ENCODE data around the gene MED12L. TPM values are rescaled to one million over a fixed set of nuclear protein-coding genes. Genes with fewer than 3 reads are reported as not detected.

The MED12L gene
- total and polyA plus RNA-seq, 9 of the 15 experiments (the other 6 are each of a cell fraction or from before 2014, with no cell fraction given): not detected

DNA sequence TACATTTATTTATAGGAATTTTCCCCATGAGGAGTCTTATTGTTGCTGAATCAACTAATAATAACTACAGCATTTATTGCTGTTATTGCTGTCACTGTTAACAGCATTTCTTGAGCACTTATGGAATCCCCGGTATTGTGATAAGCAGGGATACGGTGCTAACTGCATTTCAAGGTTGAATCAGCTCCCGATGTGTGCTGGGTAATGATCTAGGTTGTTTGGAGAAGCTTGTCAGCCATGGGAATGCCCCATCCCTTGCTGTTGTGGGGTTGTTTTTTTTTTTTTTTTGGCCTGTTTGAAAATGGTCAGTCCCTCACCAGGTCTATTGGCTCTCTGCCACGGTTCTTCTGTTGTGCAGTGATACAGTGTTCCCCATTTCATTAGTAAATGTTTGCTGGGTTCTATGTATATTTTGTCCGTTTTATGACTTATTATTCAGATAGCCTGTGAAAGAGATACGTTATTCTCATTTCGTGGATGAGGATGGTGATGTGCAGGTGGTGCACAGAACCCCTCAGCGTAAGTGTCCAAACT lies 48.5 kb downstream of the MED12L start:
- in situ Hi-C loops (cut with MboI) (loop anchor here (25.0 kb wide), 1 partner anchor 622 kb away; no protein-coding TSS in a partner anchor), intact Hi-C loops (cut with micrococcal nuclease) (no loop called here)
- ChIA-PET POLR2A (interaction anchor here (0.7 kb wide), 1 partner anchor 853 kb away, joined by 3 read pairs; no protein-coding TSS in a partner anchor), CTCF (ENCODE audit: low intra/inter-chr PET ratio) (no interaction called here)
- H3K79me2 ChIP-seq (ENCODE audit: control insufficient read depth, insufficient read depth, low read length): no peaks in the 10 kb centered on the region
- no peaks in the 10 kb centered on the region for H3K36me3 ChIP-seq (ENCODE audit: control insufficient read depth, insufficient read depth, low read length)
- H3K4me1 ChIP-seq (replicated peaks in 1 of 2; ENCODE audit: control insufficient read depth in 2 of 2, insufficient read depth in 2 of 2, low read length in 2 of 2): peaks cover 2 to 3% of the 10 kb centered on the region in 2 experiments; a peak in 2 of 5 replicates
- H2AFZ ChIP-seq (ENCODE audit: low read depth, low read length): no peak overlapping the region
- H3K9me3 ChIP-seq (replicated peaks; ENCODE audit: control insufficient read depth, insufficient read depth, low read depth, low read length): no peaks in the 10 kb centered on the region
- H3K27me3 ChIP-seq (ENCODE audit: control insufficient read depth in 2 of 2, insufficient read depth in 2 of 2, low read length in 2 of 2): 0 out of 5 replicates have a peak, but pooled peaks cover 3 to 4% of the 10 kb centered on the region in 2 experiments
- H3K9me1 ChIP-seq (ENCODE audit: control insufficient read depth, insufficient read depth, low read length): no peaks in the 10 kb centered on the region
- peaks cover 4% of the 10 kb centered on the region; the same call in 1 of the 2 replicates for H4K20me1 ChIP-seq (replicated peaks; ENCODE audit: control insufficient read depth, insufficient read depth, low read length)
- 5% methylated on average over 8 of the region's 8 CpGs for WGBS (ENCODE audit: insufficient coverage, low coverage, missing lambda C conversion rate)
- H3K9ac ChIP-seq (ENCODE audit: insufficient read depth in 1 of 2, low read depth in 2 of 2, low read length in 2 of 2): no peak overlapping the region
- H3K4me2 ChIP-seq (ENCODE audit: insufficient read depth, low read length): no peak overlapping the region
- TF ChIP-seq CREBBP (IDR thresholded peaks at IDR 0.05; ENCODE audit: low read depth, low read length): no peak
- no peak for TF ChIP-seq CCNT2 (IDR thresholded peaks at IDR 0.05; ENCODE audit: borderline replicate concordance, extremely low read depth, insufficient read length, low read depth, low read length)
- no peak for TF ChIP-seq ZNF696 (CRISPR knock-in tag; conservative IDR thresholded peaks at IDR 0.05)
- no peak for TF ChIP-seq GABPA (tag; conservative IDR thresholded peaks at IDR 0.05; ENCODE audit: low read depth)
- no peak for TF ChIP-seq HES1 (IDR thresholded peaks at IDR 0.05; ENCODE audit: low read depth)
- TF ChIP-seq FOXK1 (CRISPR knock-in tag; IDR thresholded peaks at IDR 0.05; ENCODE audit: borderline replicate concordance): no peak
- no peak for TF ChIP-seq FOXA1 (IDR thresholded peaks at IDR 0.05; ENCODE audit: borderline replicate concordance)
- no peak for TF ChIP-seq CBX1 (IDR thresholded peaks at IDR 0.05; ENCODE audit: low read depth)
- TF ChIP-seq, protein P1, sequence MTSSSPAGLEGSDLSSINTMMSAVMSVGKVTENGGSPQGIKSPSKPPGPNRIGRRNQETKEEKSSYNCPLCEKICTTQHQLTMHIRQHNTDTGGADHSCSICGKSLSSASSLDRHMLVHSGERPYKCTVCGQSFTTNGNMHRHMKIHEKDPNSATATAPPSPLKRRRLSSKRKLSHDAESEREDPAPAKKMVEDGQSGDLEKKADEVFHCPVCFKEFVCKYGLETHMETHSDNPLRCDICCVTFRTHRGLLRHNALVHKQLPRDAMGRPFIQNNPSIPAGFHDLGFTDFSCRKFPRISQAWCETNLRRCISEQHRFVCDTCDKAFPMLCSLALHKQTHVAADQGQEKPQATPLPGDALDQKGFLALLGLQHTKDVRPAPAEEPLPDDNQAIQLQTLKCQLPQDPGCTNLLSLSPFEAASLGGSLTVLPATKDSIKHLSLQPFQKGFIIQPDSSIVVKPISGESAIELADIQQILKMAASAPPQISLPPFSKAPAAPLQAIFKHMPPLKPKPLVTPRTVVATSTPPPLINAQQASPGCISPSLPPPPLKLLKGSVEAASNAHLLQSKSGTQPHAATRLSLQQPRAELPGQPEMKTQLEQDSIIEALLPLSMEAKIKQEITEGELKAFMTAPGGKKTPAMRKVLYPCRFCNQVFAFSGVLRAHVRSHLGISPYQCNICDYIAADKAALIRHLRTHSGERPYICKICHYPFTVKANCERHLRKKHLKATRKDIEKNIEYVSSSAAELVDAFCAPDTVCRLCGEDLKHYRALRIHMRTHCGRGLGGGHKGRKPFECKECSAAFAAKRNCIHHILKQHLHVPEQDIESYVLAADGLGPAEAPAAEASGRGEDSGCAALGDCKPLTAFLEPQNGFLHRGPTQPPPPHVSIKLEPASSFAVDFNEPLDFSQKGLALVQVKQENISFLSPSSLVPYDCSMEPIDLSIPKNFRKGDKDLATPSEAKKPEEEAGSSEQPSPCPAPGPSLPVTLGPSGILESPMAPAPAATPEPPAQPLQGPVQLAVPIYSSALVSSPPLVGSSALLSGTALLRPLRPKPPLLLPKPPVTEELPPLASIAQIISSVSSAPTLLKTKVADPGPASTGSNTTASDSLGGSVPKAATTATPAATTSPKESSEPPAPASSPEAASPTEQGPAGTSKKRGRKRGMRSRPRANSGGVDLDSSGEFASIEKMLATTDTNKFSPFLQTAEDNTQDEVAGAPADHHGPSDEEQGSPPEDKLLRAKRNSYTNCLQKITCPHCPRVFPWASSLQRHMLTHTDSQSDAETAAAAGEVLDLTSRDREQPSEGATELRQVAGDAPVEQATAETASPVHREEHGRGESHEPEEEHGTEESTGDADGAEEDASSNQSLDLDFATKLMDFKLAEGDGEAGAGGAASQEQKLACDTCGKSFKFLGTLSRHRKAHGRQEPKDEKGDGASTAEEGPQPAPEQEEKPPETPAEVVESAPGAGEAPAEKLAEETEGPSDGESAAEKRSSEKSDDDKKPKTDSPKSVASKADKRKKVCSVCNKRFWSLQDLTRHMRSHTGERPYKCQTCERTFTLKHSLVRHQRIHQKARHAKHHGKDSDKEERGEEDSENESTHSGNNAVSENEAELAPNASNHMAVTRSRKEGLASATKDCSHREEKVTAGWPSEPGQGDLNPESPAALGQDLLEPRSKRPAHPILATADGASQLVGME (CRISPR knock-in tag; IDR thresholded peaks at IDR 0.05): no peak
- FAIRE-seq: no peak
- no peak for ATAC-seq
- no peak for DNase-seq (ENCODE audit: extremely low read depth in 1 of 4, low spot score in 3 of 4)
- no peak overlapping the region for H3K4me3 ChIP-seq
- BruUV-seq (replicated peaks): no TSS peak
- no peak overlapping the region for H3K27ac ChIP-seq (ENCODE audit: extremely low read depth, low read depth, low read length)

All from K562 (cell line).